ENCODE results near the gene JOSD2. TPM values are rescaled to one million over a fixed set of nuclear protein-coding genes. Genes with fewer than 3 reads are reported as not detected.

The JOSD2 gene
- total RNA-seq (2014; rRNA removed; shearing (Covaris generic)): 17.7 and 23.8 TPM in 2 replicates

- DNase-seq: peak; percentile 99
- no peaks in the 10 kb centered on the region for H3K9me3 ChIP-seq (replicated peaks)
- peak within 1 kb of the TSS; percentile 66 for H3K27ac ChIP-seq
- no peaks in the 10 kb centered on the region for H3K36me3 ChIP-seq
- peaks cover 6% of the 10 kb centered on the region; the same call in 1 of the 2 replicates for H3K27me3 ChIP-seq
- H3K4me3 ChIP-seq: peak within 1 kb of the TSS; percentile 62
- peaks cover 22% of the 10 kb centered on the region for H3K4me1 ChIP-seq
Measured at GRCh38 chr19:50511069-50511822, at the start of gene JOSD2. TSS of gene JOSD2 (minus strand) at chr19:50511191. CDS start at chr19:50510431, 760 bp downstream.

GRCh38 chr19:50559636-50560035 lies 48.6 kb upstream of the JOSD2 start:
- DNase-seq: no peak
- Histone ChIP-seq H3K4me1 (no peaks in the 10 kb centered on the region), H3K27me3 (peaks cover 48% of the 10 kb centered on the region)

GRCh38 chr19:50558449-50558848 lies 47.5 kb upstream of the JOSD2 start:
- Histone ChIP-seq H3K27ac (no peak overlapping the region), H3K4me3 (no peak overlapping the region), H3K36me3 (no peaks in the 10 kb centered on the region), H3K9me3 (replicated peaks) (no peaks in the 10 kb centered on the region), H3K27me3 (peaks cover 38% of the 10 kb centered on the region), H3K4me1 (no peaks in the 10 kb centered on the region)
- no peak for DNase-seq

More at GRCh38 chr19:50559636-50560035, 48.6 kb upstream of the JOSD2 start:
- Histone ChIP-seq H3K9me3 (replicated peaks) (no peaks in the 10 kb centered on the region), H3K36me3 (no peaks in the 10 kb centered on the region), H3K4me3 (no peak overlapping the region), H3K27ac (no peak overlapping the region)

- DNase-seq: no peak
- Histone ChIP-seq H3K9me3 (replicated peaks) (no peaks in the 10 kb centered on the region), H3K27me3 (peaks cover 37% of the 10 kb centered on the region), H3K4me3 (no peak overlapping the region), H3K36me3 (no peaks in the 10 kb centered on the region), H3K4me1 (no peaks in the 10 kb centered on the region), H3K27ac (no peak overlapping the region)
Measured at GRCh38 chr19:50558039-50558438, 47.0 kb upstream of the JOSD2 start.

- no peak overlapping the region for H3K27ac ChIP-seq
- no peak for DNase-seq
- H3K27me3 ChIP-seq: peaks cover 35% of the 10 kb centered on the region
- H3K9me3 ChIP-seq (replicated peaks): no peaks in the 10 kb centered on the region
- no peaks in the 10 kb centered on the region for H3K36me3 ChIP-seq
- H3K4me3 ChIP-seq: no peak overlapping the region
- H3K4me1 ChIP-seq: no peaks in the 10 kb centered on the region
Measured at GRCh38 chr19:50557009-50557613, 46.1 kb upstream of the JOSD2 start.

- Histone ChIP-seq H3K27ac (no peak overlapping the region), H3K36me3 (no peaks in the 10 kb centered on the region), H3K9me3 (replicated peaks) (no peaks in the 10 kb centered on the region), H3K4me3 (peak overlapping the region; percentile 22), H3K4me1 (no peaks in the 10 kb centered on the region), H3K27me3 (peaks cover 31% of the 10 kb centered on the region)
- DNase-seq: peak; percentile 88
Measured at GRCh38 chr19:50556282-50557008, 45.5 kb upstream of the JOSD2 start.

- Histone ChIP-seq H3K36me3 (no peaks in the 10 kb centered on the region), H3K4me1 (no peaks in the 10 kb centered on the region), H3K27ac (no peak overlapping the region), H3K4me3 (no peak overlapping the region), H3K27me3 (peaks cover 27% of the 10 kb centered on the region), H3K9me3 (replicated peaks) (no peaks in the 10 kb centered on the region)
- DNase-seq: peak; percentile 38 to 48
Measured at GRCh38 chr19:50555450-50556281, 44.7 kb upstream of the JOSD2 start.

- H3K27me3 ChIP-seq: peaks cover 27% of the 10 kb centered on the region
- H3K4me1 ChIP-seq: no peaks in the 10 kb centered on the region
- no peaks in the 10 kb centered on the region for H3K36me3 ChIP-seq
- no peaks in the 10 kb centered on the region for H3K9me3 ChIP-seq (replicated peaks)
- H3K27ac ChIP-seq: no peak overlapping the region
- DNase-seq: no peak
- no peak overlapping the region for H3K4me3 ChIP-seq
Measured at GRCh38 chr19:50555033-50555432, 44.0 kb upstream of the JOSD2 start.

- H3K4me3 ChIP-seq: no peak overlapping the region
- peaks cover 31% of the 10 kb centered on the region for H3K27me3 ChIP-seq
- H3K36me3 ChIP-seq: no peaks in the 10 kb centered on the region
- H3K9me3 ChIP-seq (replicated peaks): no peaks in the 10 kb centered on the region
- no peak for DNase-seq
- H3K4me1 ChIP-seq: no peaks in the 10 kb centered on the region
- no peak overlapping the region for H3K27ac ChIP-seq
Measured at GRCh38 chr19:50554212-50554611, 43.2 kb upstream of the JOSD2 start.

GRCh38 chr19:50553134-50553703 lies 42.2 kb upstream of the JOSD2 start:
- Histone ChIP-seq H3K27ac (no peak overlapping the region), H3K9me3 (replicated peaks) (no peaks in the 10 kb centered on the region), H3K4me3 (no peak overlapping the region), H3K27me3 (peaks cover 40% of the 10 kb centered on the region), H3K4me1 (no peaks in the 10 kb centered on the region), H3K36me3 (no peaks in the 10 kb centered on the region)
- DNase-seq: no peak

- no peak for DNase-seq
- H3K36me3 ChIP-seq: no peaks in the 10 kb centered on the region
- H3K4me3 ChIP-seq: no peak overlapping the region
- H3K4me1 ChIP-seq: no peaks in the 10 kb centered on the region
- no peaks in the 10 kb centered on the region for H3K9me3 ChIP-seq (replicated peaks)
- peaks cover 47% of the 10 kb centered on the region for H3K27me3 ChIP-seq
- H3K27ac ChIP-seq: no peak overlapping the region
Measured at GRCh38 chr19:50552540-50552939, 41.5 kb upstream of the JOSD2 start.

GRCh38 chr19:50551715-50552187 lies 40.8 kb upstream of the JOSD2 start:
- H3K36me3 ChIP-seq: no peaks in the 10 kb centered on the region
- no peaks in the 10 kb centered on the region for H3K4me1 ChIP-seq
- no peak for DNase-seq
- H3K27me3 ChIP-seq: peaks cover 48% of the 10 kb centered on the region
- H3K9me3 ChIP-seq (replicated peaks): no peaks in the 10 kb centered on the region
- no peak overlapping the region for H3K4me3 ChIP-seq
- no peak overlapping the region for H3K27ac ChIP-seq

GRCh38 chr19:50551034-50551714 lies 40.2 kb upstream of the JOSD2 start:
- H3K9me3 ChIP-seq (replicated peaks): no peaks in the 10 kb centered on the region
- peaks cover 48% of the 10 kb centered on the region for H3K27me3 ChIP-seq
- H3K36me3 ChIP-seq: no peaks in the 10 kb centered on the region
- no peak overlapping the region for H3K4me3 ChIP-seq
- H3K4me1 ChIP-seq: no peaks in the 10 kb centered on the region
- no peak for DNase-seq
- no peak overlapping the region for H3K27ac ChIP-seq

GRCh38 chr19:50550594-50550966 lies 39.6 kb upstream of the JOSD2 start:
- Histone ChIP-seq H3K9me3 (replicated peaks) (no peaks in the 10 kb centered on the region), H3K27ac (no peak overlapping the region), H3K4me3 (no peak overlapping the region), H3K4me1 (no peaks in the 10 kb centered on the region), H3K27me3 (peaks cover 48% of the 10 kb centered on the region), H3K36me3 (no peaks in the 10 kb centered on the region)
- no peak for DNase-seq

All from SJCRH30 (cell line).